GM21447 (cell line): Measurements from ENCODE around the gene CTNNA3.
"Not testable (repeated sequence)": the region's sequence is repeated elsewhere in the genome, so short reads cannot be mapped to it uniquely, and the experiment has no call there.

Source experiments
- ATAC-seq: cut with Tn5 transposase; IDR thresholded peaks from one replicate; pipeline ENCODE4 v1.9.1; 2021; ENCODE audit not compliant: unreplicated experiment

CTNNA3 gene

GRCh38 chr10:66349076-66349475, 1346.9 kb downstream of the CTNNA3 start:
- no peak for ATAC-seq

DNA sequence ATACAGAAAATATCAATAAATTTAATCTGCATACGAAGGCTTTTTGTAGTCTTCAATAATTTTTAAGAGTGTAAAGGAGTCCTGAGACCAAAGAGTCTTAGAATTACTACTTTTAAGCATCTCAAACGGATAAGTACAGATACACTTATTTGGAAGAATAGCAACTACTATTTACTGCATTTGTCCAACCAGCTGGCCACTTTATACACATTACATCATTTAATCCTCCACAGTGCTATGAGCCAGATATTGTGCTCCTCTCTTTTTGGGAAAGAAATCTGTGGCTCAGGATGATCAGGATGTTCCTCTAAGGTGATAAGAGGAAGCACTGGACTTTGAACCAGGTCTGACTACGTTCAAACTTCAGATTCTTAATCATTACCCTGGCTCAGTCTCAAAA, 1358.8 kb downstream of the CTNNA3 start:
- no peak for ATAC-seq

GRCh38 chr10:66336791-66337190, 1359.2 kb downstream of the CTNNA3 start:
- ATAC-seq: no peak

DNA sequence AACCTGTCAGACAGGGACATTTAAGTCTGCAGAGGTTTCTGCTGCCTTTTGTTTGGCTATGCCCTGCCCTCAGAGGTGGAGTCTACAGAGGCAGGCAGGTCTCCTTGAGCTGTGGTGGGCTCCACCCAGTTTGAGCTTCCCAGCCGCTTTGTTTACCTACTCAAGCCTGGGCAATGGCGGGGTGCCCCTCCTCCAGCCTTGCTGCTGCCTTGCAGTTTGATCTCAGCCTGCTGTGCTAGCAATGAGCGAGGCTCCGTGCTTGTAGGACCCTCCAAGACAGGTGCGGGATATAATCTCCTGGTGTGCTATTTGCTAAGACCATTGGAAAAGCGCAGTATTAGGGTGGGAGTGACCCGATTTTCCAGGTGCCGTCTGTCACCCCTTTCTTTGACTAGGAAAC, 1360.2 kb downstream of the CTNNA3 start:
- ATAC-seq: not testable (repeated sequence)

GRCh38 chr10:66329147-66329546, 1366.8 kb downstream of the CTNNA3 start:
- no peak for ATAC-seq

DNA sequence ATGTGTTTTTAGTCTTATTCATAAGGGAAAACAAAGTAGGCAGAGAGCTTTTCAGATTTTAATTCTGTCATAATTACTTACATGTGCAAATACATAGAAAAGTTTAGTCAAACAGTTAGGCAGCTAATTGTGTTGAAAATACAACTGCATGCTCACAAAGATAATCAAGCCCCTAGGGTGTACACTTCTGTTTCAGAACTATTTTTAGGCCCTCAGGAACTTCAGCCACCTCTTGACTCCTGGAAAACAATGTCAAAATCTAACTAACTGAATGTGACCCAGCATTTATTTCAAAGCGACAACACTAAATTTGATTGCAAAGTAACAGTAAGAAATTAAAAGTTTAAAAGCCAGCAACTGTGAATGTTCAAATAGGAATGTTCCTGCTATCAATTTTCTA, 1369.1 kb downstream of the CTNNA3 start:
- no peak for ATAC-seq

GRCh38 chr10:66322777-66323176, 1373.2 kb downstream of the CTNNA3 start:
- ATAC-seq: no peak

- no peak for ATAC-seq
Measured at GRCh38 chr10:66321723-66322665, 1374.0 kb downstream of the CTNNA3 start.

DNA sequence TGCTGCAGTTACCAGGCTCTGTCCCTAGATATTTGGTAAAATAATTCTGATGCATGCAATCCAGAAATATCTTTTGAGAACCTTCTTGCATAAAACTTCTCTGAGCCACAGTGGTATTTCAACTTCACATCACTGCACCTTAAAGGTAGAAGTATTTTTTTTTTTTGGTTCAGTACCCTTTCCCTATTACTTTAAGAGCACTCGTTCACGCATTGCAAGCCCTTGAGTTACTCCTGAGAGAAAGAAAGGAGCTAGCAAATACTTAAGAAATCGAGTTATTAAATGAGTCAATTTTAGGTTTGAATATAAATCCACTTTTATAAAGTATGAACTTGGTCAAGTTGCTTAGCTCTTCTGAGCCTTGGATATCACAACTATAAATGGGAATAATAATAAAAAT, 1377.2 kb downstream of the CTNNA3 start:
- ATAC-seq: no peak

- no peak for ATAC-seq
Measured at GRCh38 chr10:66307826-66308225, 1388.2 kb downstream of the CTNNA3 start.

- no peak for ATAC-seq
Measured at GRCh38 chr10:66301078-66301477, 1394.9 kb downstream of the CTNNA3 start.

DNA sequence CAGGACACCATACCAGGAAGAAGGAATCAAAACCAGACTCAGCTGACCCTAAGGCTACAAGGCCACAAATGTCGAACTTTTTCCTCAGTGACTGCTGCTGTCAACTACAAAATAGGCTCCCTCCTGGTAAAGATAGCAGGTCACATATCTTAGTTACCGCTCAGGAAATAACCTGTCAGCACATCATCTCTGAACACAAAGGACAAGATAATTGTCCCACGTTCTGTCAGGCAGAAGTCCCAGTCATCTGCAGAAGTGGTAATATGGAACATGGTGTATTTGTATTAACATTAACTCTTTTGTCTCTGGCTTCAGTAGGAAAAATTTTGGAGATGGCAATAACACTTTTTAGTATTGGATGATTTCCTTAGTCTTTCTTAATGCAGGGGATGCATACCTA, 1400.4 kb downstream of the CTNNA3 start:
- ATAC-seq: no peak

GRCh38 chr10:66294538-66294937, 1401.5 kb downstream of the CTNNA3 start:
- ATAC-seq: no peak

GRCh38 chr10:66292922-66293321, 1403.1 kb downstream of the CTNNA3 start:
- ATAC-seq: no peak

GRCh38 chr10:66292456-66292855, 1403.5 kb downstream of the CTNNA3 start:
- ATAC-seq: no peak

- no peak for ATAC-seq
Measured at GRCh38 chr10:66291133-66291532, 1404.9 kb downstream of the CTNNA3 start.

DNA sequence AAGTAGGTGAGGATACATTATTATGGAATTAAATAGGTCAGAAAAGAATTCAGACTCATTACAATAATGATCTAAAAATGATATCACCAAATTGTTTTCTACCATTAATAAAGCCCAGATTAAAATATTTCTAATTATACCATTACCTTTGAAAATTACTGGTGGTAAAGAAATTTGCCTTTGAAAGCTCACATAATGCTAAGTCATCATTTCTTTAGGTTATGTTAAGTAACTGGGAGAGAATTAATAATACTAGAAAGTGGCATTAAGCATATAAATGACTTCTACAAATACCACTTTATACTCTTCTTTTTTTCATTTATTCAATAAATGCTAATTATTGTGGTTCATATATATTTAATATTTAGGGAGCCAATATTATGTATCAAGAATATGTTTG, 1411.4 kb downstream of the CTNNA3 start:
- no peak for ATAC-seq

GRCh38 chr10:66283874-66284464, 1412.0 kb downstream of the CTNNA3 start:
- no peak for ATAC-seq

DNA sequence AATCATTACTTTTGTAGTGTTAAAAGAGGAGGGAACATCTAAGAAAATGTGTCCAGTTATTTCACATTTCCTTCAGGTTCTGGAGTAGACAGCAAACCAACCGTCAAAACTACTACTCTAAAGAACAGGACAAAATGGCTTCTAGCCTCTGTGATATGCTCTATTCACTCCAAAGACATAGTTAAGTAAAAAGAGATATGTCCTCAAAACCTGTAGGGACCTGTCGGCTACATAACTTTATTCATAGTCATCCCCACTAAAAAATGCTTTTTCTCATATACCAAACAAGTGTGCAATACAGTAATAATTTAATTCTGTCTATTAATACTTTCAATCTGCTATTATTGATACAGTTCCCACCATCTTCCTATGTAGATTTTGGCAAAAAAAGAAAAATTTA, 1412.9 kb downstream of the CTNNA3 start:
- no peak for ATAC-seq

DNA sequence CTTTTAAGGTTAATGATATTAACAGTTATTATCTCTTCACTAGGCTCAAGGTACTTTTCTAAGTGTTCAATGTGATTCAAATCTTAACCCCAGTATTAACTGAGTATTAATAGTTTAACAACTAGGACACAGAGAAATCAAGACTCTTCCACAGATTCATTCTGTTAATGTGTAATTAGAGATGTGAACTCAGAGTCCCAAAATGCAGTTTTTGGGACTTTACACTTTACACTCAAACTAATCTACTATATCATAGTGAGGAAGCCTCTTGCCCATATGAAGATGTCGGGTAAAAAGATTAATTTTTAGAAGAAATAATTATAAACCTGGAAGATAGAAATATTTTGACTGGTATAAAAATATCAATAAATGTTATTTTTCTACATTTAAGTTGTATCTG, 1414.7 kb downstream of the CTNNA3 start:
- no peak for ATAC-seq

DNA sequence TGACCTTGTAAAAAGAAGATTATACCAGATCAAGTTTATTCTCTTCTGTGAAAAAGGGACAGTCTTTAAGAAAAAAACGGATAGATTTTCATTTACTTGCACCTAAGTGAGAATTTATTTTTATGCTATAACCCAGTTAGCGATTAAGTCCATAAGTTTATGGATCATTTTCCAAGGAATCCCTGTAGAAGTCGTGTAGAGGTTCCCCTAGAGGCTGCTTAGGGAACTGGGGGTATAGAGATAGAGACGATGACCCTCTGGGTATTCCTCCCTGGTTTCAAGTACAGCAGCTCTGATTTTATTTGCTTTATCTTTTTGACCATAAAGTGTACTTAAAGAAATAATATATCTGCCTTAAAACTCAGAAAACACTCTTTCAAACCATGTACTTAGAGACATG, 1418.5 kb downstream of the CTNNA3 start:
- no peak for ATAC-seq

DNA sequence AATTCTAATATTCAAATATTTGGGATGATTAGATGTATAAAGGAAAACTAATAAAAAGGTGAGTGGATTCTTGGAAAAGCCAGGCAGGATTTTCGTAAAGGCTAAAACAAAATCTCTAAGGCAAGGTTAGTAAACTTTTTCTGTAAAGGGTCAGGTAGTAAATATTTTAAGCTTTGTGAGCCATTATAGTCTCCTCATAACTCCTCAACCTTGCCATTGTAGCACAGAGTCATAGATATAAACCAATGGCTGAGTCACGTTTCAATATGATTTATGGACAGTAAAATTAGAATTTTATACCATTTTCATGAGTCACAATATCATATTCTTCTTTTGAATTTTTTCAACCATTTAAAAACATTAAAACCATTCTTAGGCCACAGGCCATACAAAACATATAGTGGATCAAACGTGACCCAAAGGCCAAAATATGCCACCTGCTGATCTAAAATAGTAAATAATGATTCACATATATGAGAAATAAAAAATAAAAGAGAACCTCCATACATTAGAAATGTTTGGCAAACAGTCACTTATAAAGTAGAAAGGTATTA, 1422.0 kb downstream of the CTNNA3 start:
- ATAC-seq: no peak
